RWPE1 (cell line): Measurements from ENCODE around the gene ABTB1.

ENCODE experiments used
- CTCF ChIA-PET: fragments of 350-600 bp; sonication (Branson Sonifier 250); formaldehyde crosslinking; extraction: SDS; loops from one replicate; lab custom pipeline; 2021; lab: Yijun Ruan, JAX
- POLR2A ChIA-PET: fragments of 400-600 bp; formaldehyde crosslinking; extraction: SDS; loops from one replicate; lab custom pipeline; 2020; ENCODE audit warnings: antibody characterized with exemption; ENCODE audit not compliant: low non-redundant PET; lab: Yijun Ruan, JAX
- DNase-seq: peaks from one replicate; pipeline ENCODE4 v3.0.0; 2012; ENCODE audit warnings: low spot score
- H3K27ac ChIP-seq: fragments of 450-650 bp; 2 replicates; pipeline ENCODE4 v1.5.1; 2017
- TF ChIP-seq, protein P1 (sequence below): fragments of 450-650 bp; conservative IDR thresholded peaks from 2 replicates; pipeline ENCODE4 v1.5.1; 2017; ENCODE audit warnings: low read depth, mild to moderate bottlenecking

The ABTB1 gene

DNA sequence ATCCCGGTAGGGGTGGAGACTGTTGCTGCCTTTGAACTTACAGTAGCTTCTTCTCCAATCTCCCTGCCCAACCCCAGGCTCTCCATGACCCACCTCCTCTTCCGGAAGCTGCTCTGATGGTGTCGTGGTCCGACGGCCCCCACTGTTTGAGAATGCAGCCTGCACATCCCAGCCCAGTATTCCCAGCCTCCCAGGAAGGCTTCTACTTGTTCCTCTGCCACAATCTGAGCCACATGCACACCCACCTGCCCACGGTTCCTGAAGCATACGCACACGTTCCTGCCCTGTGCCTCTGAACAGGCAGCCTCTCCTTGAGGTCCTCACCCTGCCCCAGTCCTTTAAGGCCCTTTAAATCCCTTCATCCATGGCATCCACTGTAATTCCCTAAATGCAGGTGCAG lies 57.4 kb downstream of the ABTB1 start:
- H3K27ac ChIP-seq, result no peak overlapping the region
- TF ChIP-seq, protein P1, sequence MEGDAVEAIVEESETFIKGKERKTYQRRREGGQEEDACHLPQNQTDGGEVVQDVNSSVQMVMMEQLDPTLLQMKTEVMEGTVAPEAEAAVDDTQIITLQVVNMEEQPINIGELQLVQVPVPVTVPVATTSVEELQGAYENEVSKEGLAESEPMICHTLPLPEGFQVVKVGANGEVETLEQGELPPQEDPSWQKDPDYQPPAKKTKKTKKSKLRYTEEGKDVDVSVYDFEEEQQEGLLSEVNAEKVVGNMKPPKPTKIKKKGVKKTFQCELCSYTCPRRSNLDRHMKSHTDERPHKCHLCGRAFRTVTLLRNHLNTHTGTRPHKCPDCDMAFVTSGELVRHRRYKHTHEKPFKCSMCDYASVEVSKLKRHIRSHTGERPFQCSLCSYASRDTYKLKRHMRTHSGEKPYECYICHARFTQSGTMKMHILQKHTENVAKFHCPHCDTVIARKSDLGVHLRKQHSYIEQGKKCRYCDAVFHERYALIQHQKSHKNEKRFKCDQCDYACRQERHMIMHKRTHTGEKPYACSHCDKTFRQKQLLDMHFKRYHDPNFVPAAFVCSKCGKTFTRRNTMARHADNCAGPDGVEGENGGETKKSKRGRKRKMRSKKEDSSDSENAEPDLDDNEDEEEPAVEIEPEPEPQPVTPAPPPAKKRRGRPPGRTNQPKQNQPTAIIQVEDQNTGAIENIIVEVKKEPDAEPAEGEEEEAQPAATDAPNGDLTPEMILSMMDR, result no peak
- CTCF ChIA-PET, result interaction anchor here (0.6 kb wide), 1 partner anchor 1238 kb away, joined by 3 read pairs; no protein-coding TSS in a partner anchor
- DNase-seq, result no peak
- POLR2A ChIA-PET, result no interaction called here
